ENCODE data around the gene TSHB.

The TSHB gene

GRCh38 chr1:115057661-115058254 lies 28.1 kb downstream of the TSHB start:
- no peak overlapping the region for H3K27ac ChIP-seq

GRCh38 chr1:115059316-115059715 lies 29.7 kb downstream of the TSHB start:
- no peak overlapping the region for H3K4me3 ChIP-seq
- H3K27ac ChIP-seq: no peak overlapping the region

More at GRCh38 chr1:115057661-115058254, 28.1 kb downstream of the TSHB start:
- no peak overlapping the region for H3K4me3 ChIP-seq

GRCh38 chr1:115060501-115060900 lies 30.9 kb downstream of the TSHB start:
- no peak overlapping the region for H3K27ac ChIP-seq

GRCh38 chr1:115062542-115063004 lies 32.9 kb downstream of the TSHB start:
- H3K27ac ChIP-seq: peak overlapping the region in 9 of 21 experiments; percentile 7 to 75 (median 32)

More at GRCh38 chr1:115060501-115060900, 30.9 kb downstream of the TSHB start:
- H3K4me3 ChIP-seq: no peak overlapping the region

GRCh38 chr1:115063228-115063901 lies 33.7 kb downstream of the TSHB start:
- H3K4me3 ChIP-seq: no peak overlapping the region
- peak overlapping the region in 7 of 21 experiments; percentile 7 to 75 (median 33) for H3K27ac ChIP-seq

More at GRCh38 chr1:115062542-115063004, 32.9 kb downstream of the TSHB start:
- H3K4me3 ChIP-seq: no peak overlapping the region

GRCh38 chr1:115064461-115064860 lies 34.8 kb downstream of the TSHB start:
- Histone ChIP-seq H3K4me3 (no peak overlapping the region), H3K27ac (no peak overlapping the region)

- Histone ChIP-seq H3K4me3 (no peak overlapping the region), H3K27ac (no peak overlapping the region)
Measured at GRCh38 chr1:115065021-115065420, 35.4 kb downstream of the TSHB start.

GRCh38 chr1:115067161-115067859 lies 37.7 kb downstream of the TSHB start:
- Histone ChIP-seq H3K4me3 (no peak overlapping the region), H3K27ac (peak overlapping the region in 4 of 21 experiments; percentile 3 to 61 (median 32))

- H3K4me3 ChIP-seq: no peak overlapping the region
- peak overlapping the region in 4 of 21 experiments; percentile 3 to 39 (median 13) for H3K27ac ChIP-seq
Measured at GRCh38 chr1:115068826-115069585, 39.4 kb downstream of the TSHB start.

- Histone ChIP-seq H3K4me3 (no peak overlapping the region), H3K27ac (peak overlapping the region in 2 of 21 experiments; percentile 12 to 39)
Measured at GRCh38 chr1:115069659-115070308, 40.2 kb downstream of the TSHB start.

- H3K4me3 ChIP-seq: no peak overlapping the region
- H3K27ac ChIP-seq: no peak overlapping the region
Measured at GRCh38 chr1:115071012-115071664, 41.5 kb downstream of the TSHB start.

- no peak overlapping the region for H3K4me3 ChIP-seq
Measured at GRCh38 chr1:115073298-115074087, 43.9 kb downstream of the TSHB start.

GRCh38 chr1:115074839-115075534 lies 45.4 kb downstream of the TSHB start:
- H3K27ac ChIP-seq: no peak overlapping the region

More at GRCh38 chr1:115073298-115074087, 43.9 kb downstream of the TSHB start:
- H3K27ac ChIP-seq: no peak overlapping the region

GRCh38 chr1:115076384-115076915 lies 46.8 kb downstream of the TSHB start:
- Histone ChIP-seq H3K27ac (no peak overlapping the region), H3K4me3 (no peak overlapping the region)

More at GRCh38 chr1:115074839-115075534, 45.4 kb downstream of the TSHB start:
- no peak overlapping the region for H3K4me3 ChIP-seq

GRCh38 chr1:115077286-115077983 lies 47.8 kb downstream of the TSHB start:
- no peak overlapping the region for H3K27ac ChIP-seq

GRCh38 chr1:115077984-115078330 lies 48.3 kb downstream of the TSHB start:
- no peak overlapping the region for H3K4me3 ChIP-seq
- H3K27ac ChIP-seq: no peak overlapping the region

More at GRCh38 chr1:115077286-115077983, 47.8 kb downstream of the TSHB start:
- no peak overlapping the region for H3K4me3 ChIP-seq

- Histone ChIP-seq H3K4me3 (no peak overlapping the region), H3K27ac (no peak overlapping the region)
Measured at GRCh38 chr1:115078708-115079107, 49.1 kb downstream of the TSHB start.

Measured in skin epidermis (tissue), 12 donors.